Central memory CD8-positive, alpha-beta T cell (primary cell): Measurements from ENCODE around the gene BAK1.
"Not testable (repeated sequence)": the region's sequence is repeated elsewhere in the genome, so short reads cannot be mapped to it uniquely, and the experiment has no call there.

Source experiments
- ATAC-seq: fragments of 150-1000 bp; cut with Tn5 transposase; replicated peaks from 2 replicates; pipeline ENCODE4 v1.10.0; 2022; ENCODE audit warnings: mild to moderate bottlenecking, moderate FRiP score, moderate number of reproducible peaks; ENCODE audit not compliant: poor library complexity, severe bottlenecking; ENCODE audit errors: extremely low read depth
- DNase-seq, 2 donors: peaks; one replicate each; pipeline ENCODE4 v3.0.0; 2021; ENCODE audit warnings: low spot score in 2 of 2
- H3K27ac Mint-ChIP-seq: one replicate; pipeline ENCODE4 v1.8.0; 2022; ENCODE audit warnings: low read depth, mild to moderate bottlenecking, moderate library complexity, mixed read lengths
- H3K27me3 Mint-ChIP-seq: one replicate; pipeline ENCODE4 v1.8.0; 2022; ENCODE audit warnings: mixed read lengths
- H3K36me3 Mint-ChIP-seq: one replicate; pipeline ENCODE4 v1.8.0; 2022; ENCODE audit warnings: mild to moderate bottlenecking, moderate library complexity, mixed read lengths; ENCODE audit not compliant: insufficient read depth
- H3K4me1 Mint-ChIP-seq: one replicate; pipeline ENCODE4 v1.8.0; 2022; ENCODE audit warnings: mixed read lengths
- H3K4me3 Mint-ChIP-seq: one replicate; pipeline ENCODE4 v1.8.0; 2022; ENCODE audit warnings: mild to moderate bottlenecking, moderate library complexity, mixed read lengths
- H3K9me3 Mint-ChIP-seq: one replicate; pipeline ENCODE4 v1.8.0; 2022; ENCODE audit warnings: mixed read lengths

The BAK1 gene

DNA sequence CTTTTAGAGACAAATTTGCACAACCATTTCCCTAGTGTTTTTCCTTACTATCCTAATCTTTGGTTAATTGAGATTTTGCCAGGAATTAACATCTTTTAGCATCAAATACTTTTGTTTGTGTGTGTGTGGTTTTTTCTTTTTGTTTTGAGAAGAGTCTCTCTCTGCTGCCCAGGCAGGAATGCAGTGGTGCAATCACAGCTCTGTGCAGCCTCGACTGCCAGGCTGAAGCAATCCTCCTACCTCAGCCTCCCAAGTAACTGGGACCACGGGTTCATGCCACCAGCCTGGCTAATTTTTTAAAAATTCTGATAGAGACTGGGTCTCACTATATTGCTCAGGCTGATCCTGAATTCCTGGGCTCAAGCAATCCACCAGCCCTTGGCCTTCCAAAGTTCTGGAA is 28.5 kb downstream of the BAK1 start:
- Mint-ChIP-seq H3K4me1 (peaks cover 12% of the 10 kb centered on the region), H3K27me3 (no peaks in the 10 kb centered on the region), H3K4me3 (no peak overlapping the region), H3K9me3 (no peaks in the 10 kb centered on the region), H3K27ac (no peak overlapping the region), H3K36me3 (peaks cover 3% of the 10 kb centered on the region)
- no peak for ATAC-seq
- DNase-seq, result no peak

DNA sequence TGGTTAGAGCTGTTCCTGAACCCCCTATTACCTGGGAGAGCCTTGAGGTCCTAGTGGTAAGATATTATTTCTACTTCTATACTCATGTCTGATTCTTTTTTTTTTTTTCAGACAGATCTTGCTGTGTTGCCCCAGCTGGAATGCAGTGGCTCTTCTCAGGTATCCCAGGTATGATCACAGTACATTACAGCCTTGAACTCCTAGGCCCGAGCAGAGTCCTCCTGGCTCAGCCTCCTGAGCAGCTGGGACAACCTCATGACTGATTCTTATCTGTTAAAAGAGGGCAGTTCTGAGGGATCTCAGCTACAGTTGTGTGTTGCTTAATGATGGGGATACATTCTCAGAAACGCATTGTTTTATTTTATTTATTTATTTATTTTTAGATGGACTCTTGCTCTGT is 30.2 kb downstream of the BAK1 start:
- no peak overlapping the region for H3K4me3 Mint-ChIP-seq
- ATAC-seq (no peak), DNase-seq (no peak)
- no peaks in the 10 kb centered on the region for H3K27me3 Mint-ChIP-seq
- no peak overlapping the region for H3K27ac Mint-ChIP-seq
- peaks cover 12% of the 10 kb centered on the region for H3K4me1 Mint-ChIP-seq
- peaks cover 4% of the 10 kb centered on the region for H3K36me3 Mint-ChIP-seq
- no peaks in the 10 kb centered on the region for H3K9me3 Mint-ChIP-seq

DNA sequence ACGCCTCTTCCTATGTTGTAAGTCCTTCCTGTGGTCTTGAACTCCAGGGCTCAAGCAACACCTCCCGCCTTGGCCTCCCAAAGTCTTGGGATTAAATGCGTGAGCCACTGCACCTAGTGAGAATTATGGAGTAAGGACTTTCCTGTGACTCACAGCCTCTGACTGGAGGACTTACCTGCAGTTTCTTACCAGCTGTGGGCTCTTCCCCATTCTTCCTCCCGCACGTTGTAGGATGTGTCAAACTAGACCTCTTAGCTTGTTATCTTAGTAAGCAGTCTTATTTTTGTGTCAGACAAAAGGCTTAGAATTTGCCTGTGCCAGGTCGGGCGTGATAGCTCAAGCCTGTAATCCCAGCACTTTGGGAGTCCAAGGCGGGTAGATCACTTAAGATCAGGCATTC is 30.9 kb downstream of the BAK1 start:
- Mint-ChIP-seq H3K36me3 (peaks cover 4% of the 10 kb centered on the region), H3K27me3 (no peaks in the 10 kb centered on the region), H3K27ac (no peak overlapping the region)

DNA sequence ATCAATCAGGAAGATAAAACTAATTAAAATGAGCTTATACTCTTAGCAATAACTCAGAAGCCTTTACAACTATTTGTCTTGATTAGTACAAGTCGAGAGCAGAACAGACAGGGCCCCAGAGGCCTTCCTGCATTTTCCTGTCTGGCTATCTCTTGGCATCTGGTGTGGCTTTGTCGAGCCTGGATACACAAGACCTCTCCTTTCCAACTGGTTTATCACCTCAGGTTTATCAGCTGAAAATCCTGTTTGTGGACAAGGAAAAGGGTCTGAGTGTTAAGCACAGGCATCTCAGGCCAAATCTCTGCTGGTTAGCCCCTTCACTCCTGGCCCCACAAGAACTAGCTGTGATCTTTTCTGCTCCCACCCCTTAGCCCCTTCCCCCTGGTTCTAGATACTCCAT is 32.6 kb downstream of the BAK1 start:
- Mint-ChIP-seq H3K4me3 (peak overlapping the region; percentile 13), H3K36me3 (peaks cover 1% of the 10 kb centered on the region), H3K9me3 (no peaks in the 10 kb centered on the region), H3K27me3 (no peaks in the 10 kb centered on the region), H3K27ac (peak overlapping the region; percentile 68), H3K4me1 (peaks cover 12% of the 10 kb centered on the region)
- DNase-seq (no peak), ATAC-seq (no peak)

More for the DNA sequence above, 30.9 kb downstream of the BAK1 start:
- H3K9me3 Mint-ChIP-seq, result no peaks in the 10 kb centered on the region
- H3K4me3 Mint-ChIP-seq, result no peak overlapping the region
- ATAC-seq (no peak), DNase-seq (no peak)
- H3K4me1 Mint-ChIP-seq, result peaks cover 12% of the 10 kb centered on the region

DNA sequence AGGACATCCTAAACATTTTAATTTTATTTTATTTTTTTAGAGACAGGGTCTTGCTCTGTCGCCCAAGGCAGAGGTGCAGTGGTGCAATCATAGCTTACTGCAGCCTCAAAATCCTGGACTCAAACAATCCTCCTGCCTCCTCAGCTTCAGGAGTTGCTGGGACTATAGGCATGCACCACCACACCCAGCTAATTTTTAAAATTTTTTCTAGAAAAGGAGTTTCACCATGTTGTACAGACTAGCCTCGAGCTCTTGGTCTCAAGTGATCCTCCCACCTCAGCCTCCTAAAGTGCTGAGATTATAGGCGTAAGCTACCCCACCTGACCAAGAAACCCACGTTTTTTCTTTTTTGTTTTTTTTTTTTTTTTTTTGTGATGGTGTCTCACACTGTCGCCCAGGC is 33.3 kb downstream of the BAK1 start:
- DNase-seq (no peak), ATAC-seq (no peak)
- H3K9me3 Mint-ChIP-seq, result no peaks in the 10 kb centered on the region
- H3K4me1 Mint-ChIP-seq, result peaks cover 12% of the 10 kb centered on the region
- H3K27ac Mint-ChIP-seq, result no peak overlapping the region
- H3K27me3 Mint-ChIP-seq, result no peaks in the 10 kb centered on the region
- H3K4me3 Mint-ChIP-seq, result no peak overlapping the region
- H3K36me3 Mint-ChIP-seq, result peaks cover 1% of the 10 kb centered on the region

DNA sequence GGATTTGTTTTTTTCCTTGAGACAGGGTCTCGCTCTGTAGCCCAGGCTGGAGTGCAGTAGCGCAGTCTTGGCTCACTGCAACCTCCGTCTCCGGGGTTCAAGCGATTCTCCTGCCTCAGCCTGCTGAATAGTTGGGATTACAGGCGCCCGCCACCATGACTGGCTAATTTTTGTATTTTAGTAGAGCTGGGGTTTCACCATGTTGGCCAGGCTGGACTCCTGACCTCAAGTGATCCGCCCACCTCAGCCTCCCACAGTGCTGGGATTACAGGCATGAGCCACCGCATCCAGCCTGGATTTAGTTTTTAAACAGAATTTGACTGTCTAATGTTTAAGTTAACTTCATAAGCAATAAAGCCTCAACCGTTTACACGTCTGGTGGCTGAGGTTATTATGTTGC is 34.8 kb downstream of the BAK1 start:
- H3K27me3 Mint-ChIP-seq, H3K9me3 Mint-ChIP-seq, DNase-seq, ATAC-seq, H3K36me3 Mint-ChIP-seq, H3K4me3 Mint-ChIP-seq, H3K27ac Mint-ChIP-seq: not testable (repeated sequence)
- H3K4me1 Mint-ChIP-seq, result peaks cover 12% of the 10 kb centered on the region

DNA sequence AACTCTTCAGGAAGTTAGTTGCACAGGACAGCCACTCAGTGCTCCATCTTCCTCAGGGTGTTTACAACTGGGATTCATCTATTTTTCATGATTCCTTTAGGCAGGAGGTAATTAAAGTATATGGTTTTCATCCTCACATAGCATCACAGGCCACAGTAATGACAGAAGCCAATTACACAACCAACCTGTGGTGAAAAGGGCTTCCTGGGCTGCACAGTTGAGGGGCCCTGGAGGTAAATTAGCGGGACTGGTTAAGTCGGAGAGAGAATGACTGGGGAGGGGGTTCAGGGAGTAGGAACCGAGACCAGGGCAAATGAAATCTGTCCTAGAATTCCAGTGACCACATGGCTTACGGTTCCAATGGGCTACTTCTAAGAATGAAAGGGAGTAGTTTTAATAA is 37.0 kb downstream of the BAK1 start:
- no peak overlapping the region for H3K4me3 Mint-ChIP-seq
- no peaks in the 10 kb centered on the region for H3K9me3 Mint-ChIP-seq
- DNase-seq (no peak), ATAC-seq (no peak)
- peak overlapping the region; percentile 25 for H3K27ac Mint-ChIP-seq
- H3K4me1 Mint-ChIP-seq, result peaks cover 7% of the 10 kb centered on the region
- H3K27me3 Mint-ChIP-seq, result no peaks in the 10 kb centered on the region
- H3K36me3 Mint-ChIP-seq, result peaks cover 1% of the 10 kb centered on the region

DNA sequence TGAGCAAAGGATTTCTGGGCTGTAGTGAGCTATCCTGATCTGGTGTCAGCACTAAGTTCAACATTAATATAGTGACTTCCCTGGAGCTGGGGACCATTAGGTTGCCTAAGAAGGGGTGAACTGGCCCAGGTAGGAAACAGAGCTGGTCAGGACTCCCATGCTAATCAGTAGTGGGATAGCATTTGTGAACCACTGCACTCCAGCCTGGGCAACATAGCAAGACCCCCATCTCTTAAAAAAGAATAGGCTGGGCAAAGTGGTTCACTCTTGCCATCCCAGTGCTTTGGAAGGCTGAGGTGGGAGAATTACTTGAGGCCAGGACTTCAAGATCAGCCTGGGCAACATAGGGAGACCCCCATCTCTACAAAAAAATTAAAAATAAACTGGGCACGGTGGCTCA is 39.3 kb downstream of the BAK1 start:
- H3K36me3 Mint-ChIP-seq, result no peaks in the 10 kb centered on the region
- H3K4me1 Mint-ChIP-seq, result no peaks in the 10 kb centered on the region
- H3K9me3 Mint-ChIP-seq, result no peaks in the 10 kb centered on the region
- DNase-seq, result no peak
- no peak for ATAC-seq
- no peak overlapping the region for H3K4me3 Mint-ChIP-seq
- H3K27me3 Mint-ChIP-seq, result no peaks in the 10 kb centered on the region
- no peak overlapping the region for H3K27ac Mint-ChIP-seq

DNA sequence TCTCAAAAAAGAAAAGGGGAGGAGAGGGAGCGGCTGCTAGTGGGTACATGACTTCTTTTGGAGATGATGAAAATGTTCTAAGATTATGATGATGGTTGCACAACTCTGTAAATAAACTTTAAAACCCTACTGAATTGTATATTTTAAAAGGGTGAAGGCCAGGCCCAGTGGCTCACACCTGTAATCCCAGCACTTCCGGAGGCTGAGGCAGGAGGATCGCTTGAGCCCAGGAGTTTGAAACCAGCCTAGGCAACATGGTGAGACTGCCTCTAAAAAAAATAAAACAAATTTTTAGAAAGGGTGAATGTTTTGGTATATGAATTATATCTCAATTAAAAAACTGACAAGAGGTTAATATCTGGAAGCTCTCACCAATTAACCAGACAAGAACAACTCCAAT is 45.4 kb downstream of the BAK1 start:
- H3K4me3 Mint-ChIP-seq, result no peak overlapping the region

DNA sequence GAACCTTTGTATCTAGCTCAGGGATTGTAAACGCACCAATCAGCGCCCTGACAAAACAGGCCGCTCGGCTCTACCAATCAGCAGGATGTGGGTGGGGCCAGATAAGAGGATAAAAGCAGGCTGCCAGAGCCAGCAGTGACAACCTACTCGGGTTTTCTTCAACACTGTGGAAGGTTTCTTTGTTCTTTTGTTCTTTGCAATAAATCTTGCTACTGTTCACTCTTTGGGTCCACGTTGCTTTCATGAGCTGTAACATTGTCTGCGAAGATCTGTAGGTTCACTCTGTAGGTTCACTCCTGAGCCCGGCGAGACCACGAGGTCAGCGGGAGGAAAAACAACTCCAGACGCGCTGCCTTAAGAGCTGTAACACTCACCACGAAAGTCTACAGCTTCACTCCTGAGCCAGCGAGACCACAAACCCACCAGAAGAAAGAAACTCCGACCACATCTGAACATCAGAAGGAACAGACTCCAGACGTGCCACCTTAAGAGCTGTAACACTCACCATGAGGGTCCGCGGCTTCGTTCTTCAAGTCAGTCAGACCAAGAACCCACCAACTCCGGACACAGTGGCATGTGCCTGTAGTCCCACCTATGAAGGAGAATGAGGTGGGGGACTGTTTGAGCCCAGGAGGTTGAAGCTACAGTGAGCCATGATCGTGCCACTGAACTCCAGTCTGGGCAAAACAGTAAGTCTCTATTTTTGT is 46.8 kb downstream of the BAK1 start:
- Mint-ChIP-seq H3K4me3 (peak overlapping the region; percentile 71), H3K4me1 (peaks cover 13% of the 10 kb centered on the region), H3K27ac (peak overlapping the region; percentile 74)
- ATAC-seq (peak; percentile 83), DNase-seq (peak; percentile 47 to 66)
- not testable (repeated sequence) for H3K27me3 Mint-ChIP-seq, H3K9me3 Mint-ChIP-seq, H3K36me3 Mint-ChIP-seq

More for the DNA sequence above, 45.4 kb downstream of the BAK1 start:
- Mint-ChIP-seq H3K27me3 (no peaks in the 10 kb centered on the region), H3K27ac (no peak overlapping the region), H3K36me3 (peaks cover 7% of the 10 kb centered on the region), H3K4me1 (peaks cover 13% of the 10 kb centered on the region), H3K9me3 (no peaks in the 10 kb centered on the region)
- ATAC-seq (no peak), DNase-seq (no peak)

DNA sequence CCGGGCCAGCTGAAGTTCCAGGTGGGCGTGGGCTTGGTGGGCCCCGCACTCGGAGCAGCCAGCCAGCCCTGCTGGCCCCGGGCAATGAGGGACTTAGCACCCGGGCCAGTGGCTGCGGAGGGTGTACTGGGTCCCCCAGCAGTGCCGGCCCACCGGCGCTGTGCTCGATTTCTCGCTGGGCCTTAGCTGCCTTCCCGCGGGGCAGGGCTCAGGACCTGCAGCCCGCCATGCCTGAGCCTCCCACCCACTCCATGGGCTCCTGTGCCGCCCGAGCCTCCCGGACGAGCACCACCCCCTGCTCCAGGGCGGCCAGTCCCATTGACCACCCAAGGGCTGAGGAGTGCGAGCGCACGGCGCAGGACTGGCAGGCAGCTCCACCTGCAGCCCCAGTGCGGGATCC is 47.6 kb downstream of the BAK1 start:
- not testable (repeated sequence) for H3K4me3 Mint-ChIP-seq, H3K27me3 Mint-ChIP-seq, H3K27ac Mint-ChIP-seq, ATAC-seq, H3K9me3 Mint-ChIP-seq, DNase-seq, H3K36me3 Mint-ChIP-seq
- H3K4me1 Mint-ChIP-seq, result peaks cover 13% of the 10 kb centered on the region

DNA sequence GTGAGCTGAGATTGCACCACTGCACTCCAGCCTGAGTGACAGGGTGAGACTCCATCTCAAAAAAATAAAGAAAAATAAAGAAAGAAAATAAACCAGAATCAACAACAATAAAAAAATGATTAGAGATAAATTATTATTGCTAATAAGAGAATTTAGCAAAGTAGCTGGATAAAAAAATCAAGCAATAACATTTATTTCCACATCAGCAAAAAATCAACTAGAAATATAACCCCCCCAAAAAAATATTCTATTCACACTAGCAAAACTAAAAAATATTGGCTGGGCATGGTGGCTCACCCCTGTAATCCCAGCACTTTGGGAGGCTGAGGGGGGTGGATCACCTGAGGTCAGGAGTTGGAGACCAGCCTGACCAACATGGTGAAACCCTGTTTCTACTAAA is 49.5 kb downstream of the BAK1 start:
- ATAC-seq, DNase-seq, H3K27me3 Mint-ChIP-seq, H3K36me3 Mint-ChIP-seq, H3K27ac Mint-ChIP-seq, H3K4me3 Mint-ChIP-seq, H3K9me3 Mint-ChIP-seq: not testable (repeated sequence)
- H3K4me1 Mint-ChIP-seq, result peaks cover 13% of the 10 kb centered on the region
